K562 (cell line): Measurements from ENCODE around the gene BNC1. TPM values are rescaled to one million over a fixed set of nuclear protein-coding genes. Genes with fewer than 3 reads are reported as not detected.

Source experiments
- ATAC-seq: fragments of 200-7000 bp; cut with Tn5 transposase; 3 replicates; pipeline ENCODE4 v1.9.1; 2020; ENCODE audit warnings: moderate library complexity
- BruUV-seq: library from RNA; stranded (reverse); fragments of 400-500 nt; replicated peaks from 2 replicates; lab custom pipeline; 2021; lab: Mats Ljungman, UMichigan
- CTCF ChIA-PET: fragments of 300-600 bp; formaldehyde crosslinking; extraction: SDS; loops from one replicate; lab custom pipeline; 2021; ENCODE audit warnings: low intra/inter-chr PET ratio; lab: Yijun Ruan, JAX
- POLR2A ChIA-PET: fragments of 300-600, 350-650 bp; sonication (Branson Sonifier 250); formaldehyde crosslinking; extraction: SDS; loops from one replicate; lab custom pipeline; 2021; ENCODE audit warnings: antibody characterized with exemption, inconsistent platforms; lab: Yijun Ruan, JAX
- DNase-seq, 4 experiments: peaks; one replicate each; pipeline versions ENCODE4 v3.0.0 to v3.0.0-alpha.2; 2011 to 2018; ENCODE audit warnings: low spot score in 3 of 4, mixed read lengths in 3 of 4; ENCODE audit errors: extremely low read depth in 1 of 4
- FAIRE-seq: peaks from 2 replicates; lab custom pipeline; 2011; peaks lifted over from hg19 to GRCh38; lab: Jason Lieb, UNC
- H2AFZ ChIP-seq: 2 replicates; pipeline ENCODE4 v1.6.0; 2011; ENCODE audit warnings: low read depth, low read length, control low read depth, inconsistent platforms
- H3K27ac ChIP-seq: fragments of 200-600 bp; 3 replicates; pipeline ENCODE4 v1.8.0; 2011; ENCODE audit warnings: low read depth, mild to moderate bottlenecking, control low read depth, inconsistent platforms, low read length, moderate library complexity, mixed read lengths; ENCODE audit errors: extremely low read depth
- H3K27me3 ChIP-seq, 2 experiments: fragments of 300-600 bp in 1 of 2; 2 replicates in 1 of 2; 3 replicates in 1 of 2; pipeline versions ENCODE4 v1.6.0 to v1.8.0; 2011; ENCODE audit warnings: inconsistent platforms in 2 of 2, low read length in 2 of 2, mild to moderate bottlenecking in 1 of 2, mixed read lengths in 1 of 2, moderate library complexity in 1 of 2; ENCODE audit not compliant: control insufficient read depth in 2 of 2, insufficient read depth in 2 of 2
- H3K36me3 ChIP-seq: fragments of 300-600 bp; 3 replicates; pipeline ENCODE4 v1.8.0; 2011; ENCODE audit warnings: mild to moderate bottlenecking, low read length, inconsistent platforms; ENCODE audit not compliant: control insufficient read depth, insufficient read depth
- H3K4me1 ChIP-seq, 2 experiments: fragments of 200-600 bp in 1 of 2; replicated peaks in 1 of 2; 2 replicates in 1 of 2; 3 replicates in 1 of 2; pipeline versions ENCODE4 v1.5.1 to v1.8.0; 2011; ENCODE audit warnings: inconsistent platforms in 2 of 2, low read length in 2 of 2, mild to moderate bottlenecking in 1 of 2, mixed read lengths in 1 of 2, moderate library complexity in 1 of 2; ENCODE audit not compliant: control insufficient read depth in 2 of 2, insufficient read depth in 2 of 2
- H3K4me2 ChIP-seq: 2 replicates; pipeline ENCODE4 v1.6.1; 2011; ENCODE audit warnings: low read length, control low read depth, inconsistent platforms, mixed read lengths; ENCODE audit not compliant: insufficient read depth
- H3K4me3 ChIP-seq: fragments of 200-600 bp; sonication (generic), shearing (Covaris generic); 2 replicates; pipeline ENCODE4 v1.5.1; 2016; ENCODE audit warnings: control low read depth, inconsistent platforms
- H3K79me2 ChIP-seq: fragments of 200-600 bp; 3 replicates; pipeline ENCODE4 v1.8.0; 2011; ENCODE audit warnings: low read length, inconsistent platforms; ENCODE audit not compliant: control insufficient read depth, insufficient read depth
- H3K9ac ChIP-seq, 2 experiments: 2 replicates each; pipeline versions ENCODE4 v1.6.0 to v1.6.1; 2011; ENCODE audit warnings: low read depth in 2 of 2, low read length in 2 of 2, control low read depth in 1 of 2, inconsistent platforms in 1 of 2, mild to moderate bottlenecking in 1 of 2, mixed read lengths in 1 of 2; ENCODE audit not compliant: insufficient read depth in 1 of 2
- H3K9me1 ChIP-seq: one replicate; pipeline ENCODE4 v1.6.0; 2011; ENCODE audit warnings: inconsistent platforms, mild to moderate bottlenecking, low read length, moderate library complexity; ENCODE audit not compliant: control insufficient read depth, insufficient read depth
- H3K9me3 ChIP-seq: replicated peaks from 2 replicates; pipeline ENCODE4 v1.5.1; 2011; ENCODE audit warnings: low read depth, low read length, inconsistent platforms; ENCODE audit not compliant: control insufficient read depth, insufficient read depth
- H4K20me1 ChIP-seq: replicated peaks from 2 replicates; pipeline ENCODE4 v1.6.1; 2011; ENCODE audit warnings: low read length, inconsistent platforms, mixed read lengths; ENCODE audit not compliant: control insufficient read depth, insufficient read depth
- EP400 ChIP-seq: fragments of 450-650 bp; IDR thresholded peaks from 2 replicates; pipeline ENCODE4 v1.6.1; 2017; ENCODE audit warnings: antibody characterized with exemption, mild to moderate bottlenecking, moderate library complexity
- ETS2 ChIP-seq: IDR thresholded peaks from 2 replicates; pipeline ENCODE4 v1.6.1; 2016; ENCODE audit warnings: borderline replicate concordance, missing genetic modification characterization, mild to moderate bottlenecking, moderate library complexity, missing compliant biosample characterization; ENCODE audit not compliant: poor library complexity, severe bottlenecking
- HDAC6 ChIP-seq: IDR thresholded peaks from 2 replicates; pipeline ENCODE4 v1.6.1; 2012; ENCODE audit warnings: low read depth, mild to moderate bottlenecking, control low read depth, inconsistent platforms, low read length, moderate library complexity
- KLF6 ChIP-seq: fragments of 250-450 bp; sonication (Bioruptor Pico); IDR thresholded peaks from 2 replicates; pipeline ENCODE4 v1.4.0; 2020; ENCODE audit warnings: mild to moderate bottlenecking, moderate library complexity, borderline replicate concordance
- MCM3 ChIP-seq: fragments of 450-650 bp; IDR thresholded peaks from 2 replicates; pipeline ENCODE4 v1.6.1; 2016
- ZFP36 ChIP-seq: fragments of 150-350 bp; IDR thresholded peaks from 2 replicates; pipeline ENCODE4 v1.6.1; 2018; ENCODE audit warnings: low read length, low read depth; ENCODE audit not compliant: partially characterized antibody
- ZNF23 ChIP-seq: fragments of 250-450 bp; sonication (Bioruptor Pico); IDR thresholded peaks from 2 replicates; pipeline ENCODE4 v1.4.0; 2020; ENCODE audit warnings: mild to moderate bottlenecking
- ZNF407 ChIP-seq: fragments of 450-650 bp; IDR thresholded peaks from 2 replicates; pipeline ENCODE4 v1.6.1; 2016; ENCODE audit warnings: low read depth
- ZNF830 ChIP-seq: fragments of 250-450 bp; sonication (Bioruptor Pico); IDR thresholded peaks from 2 replicates; pipeline ENCODE4 v1.5.0; 2021; ENCODE audit warnings: mild to moderate bottlenecking
- WGBS: fragments of 100-300 bp; shearing (Covaris generic); methylation state at CpG from one replicate; pipeline ENCODE4 v1.1.6; 2016; ENCODE audit warnings: low coverage, mixed read lengths; ENCODE audit not compliant: insufficient coverage; ENCODE audit errors: missing lambda C conversion rate; 5-methylcytosine and 5-hydroxymethylcytosine counted together
- in situ Hi-C: fragments of 300-500 bp; cut with MboI; formaldehyde crosslinking; loops from 4 replicates; pipeline ENCODE4 v1.15.0; 2018; ENCODE audit warnings: inconsistent platforms, mixed read lengths
- intact Hi-C: fragments of 100-400 bp; cut with micrococcal nuclease; formaldehyde crosslinking; loops from 2 replicates; pipeline ENCODE4 v1.14.2; 2022
- polyA plus RNA-seq, 8 experiments: library from polyadenylated mRNA; depleted of rRNA in 4 of 8; stranded (reverse) in 5 of 8; unstranded in 3 of 8; fragments of >200 nt; fragmentation: Nextera tagmentation in 2 of 8; fragmentation: Illumina TruSeq in 1 of 8; extraction: Ambion mirVana in 2 of 8; extraction: Trizol in 1 of 8; gene quantifications; 2 replicates each; pipeline versions ENCODE4 v1.2.1 to v1.2.3, GENCODE V29; 2011 to 2014; ENCODE audit warnings: inconsistent platforms in 1 of 8, missing spikeins in 1 of 8
- total RNA-seq, 7 experiments: library from RNA; depleted of rRNA in 6 of 7; stranded (reverse); fragments of >200 nt in 6 of 7; fragmentation: Illumina TruSeq in 2 of 7; extraction: Trizol in 2 of 7; gene quantifications; 2 replicates each; pipeline versions ENCODE4 v1.2.1 to v1.2.3, GENCODE V29; 2011 to 2021; ENCODE audit warnings: low replicate concordance in 1 of 7
- TF ChIP-seq, protein P1 (sequence below): IDR thresholded peaks from 2 replicates; pipeline ENCODE4 v1.6.1; 2011; ENCODE audit warnings: borderline replicate concordance, low read depth, mild to moderate bottlenecking, moderate library complexity, low read length; ENCODE audit not compliant: insufficient read depth, poor library complexity, severe bottlenecking
- TF ChIP-seq, protein P2 (sequence below): fragments of 250-450 bp; sonication (Bioruptor Pico); IDR thresholded peaks from 2 replicates; pipeline ENCODE4 v1.5.0; 2022; ENCODE audit warnings: mild to moderate bottlenecking

BNC1 gene
- total and polyA plus RNA-seq, 9 of the 15 experiments (the other 6 are each of a cell fraction or from before 2014, with no cell fraction given): not detected

DNA sequence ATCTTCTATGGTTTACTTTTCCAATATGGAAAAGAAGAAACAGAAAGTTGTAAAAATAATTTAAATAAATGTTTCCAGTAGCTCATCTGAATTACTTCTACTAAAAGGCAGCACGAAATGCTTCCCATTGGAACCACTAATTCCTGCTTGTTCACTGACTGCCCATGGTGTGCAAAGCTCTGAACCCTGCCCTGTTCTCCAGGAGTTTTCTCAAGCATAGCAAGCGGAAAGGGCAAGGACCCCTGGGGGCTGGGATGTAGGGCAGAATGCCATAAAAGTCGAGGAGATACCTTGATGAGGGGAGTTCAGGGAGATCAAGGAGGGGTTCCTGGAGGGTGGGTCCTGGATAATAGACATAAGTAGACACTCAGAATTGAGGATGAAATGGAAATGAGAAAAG is 35.3 kb upstream of the BNC1 start:
- Histone ChIP-seq H2AFZ (no peak overlapping the region), H3K36me3 (no peaks in the 10 kb centered on the region), H3K27me3 (peaks cover 0 to 15% of the 10 kb centered on the region in 2 experiments; a peak in 2 of 5 replicates), H3K9me3 (no peaks in the 10 kb centered on the region), H3K9ac (no peak overlapping the region), H3K27ac (no peak overlapping the region), H3K9me1 (no peaks in the 10 kb centered on the region), H3K4me1 (no peaks in the 10 kb centered on the region), H3K4me3 (no peak overlapping the region), H4K20me1 (no peaks in the 10 kb centered on the region), H3K79me2 (no peaks in the 10 kb centered on the region), H3K4me2 (no peak overlapping the region)
- no peak for ATAC-seq
- no peak for FAIRE-seq
- in situ Hi-C loops (no loop called here), intact Hi-C loops (no loop called here)
- 0% methylated on average over 3 of the region's 3 CpGs for whole genome bisulfite sequencing
- ChIA-PET POLR2A (no interaction called here), CTCF (no interaction called here)
- BruUV-seq: no TSS peak
- no peak for DNase-seq
- TF ChIP-seq, protein P1, sequence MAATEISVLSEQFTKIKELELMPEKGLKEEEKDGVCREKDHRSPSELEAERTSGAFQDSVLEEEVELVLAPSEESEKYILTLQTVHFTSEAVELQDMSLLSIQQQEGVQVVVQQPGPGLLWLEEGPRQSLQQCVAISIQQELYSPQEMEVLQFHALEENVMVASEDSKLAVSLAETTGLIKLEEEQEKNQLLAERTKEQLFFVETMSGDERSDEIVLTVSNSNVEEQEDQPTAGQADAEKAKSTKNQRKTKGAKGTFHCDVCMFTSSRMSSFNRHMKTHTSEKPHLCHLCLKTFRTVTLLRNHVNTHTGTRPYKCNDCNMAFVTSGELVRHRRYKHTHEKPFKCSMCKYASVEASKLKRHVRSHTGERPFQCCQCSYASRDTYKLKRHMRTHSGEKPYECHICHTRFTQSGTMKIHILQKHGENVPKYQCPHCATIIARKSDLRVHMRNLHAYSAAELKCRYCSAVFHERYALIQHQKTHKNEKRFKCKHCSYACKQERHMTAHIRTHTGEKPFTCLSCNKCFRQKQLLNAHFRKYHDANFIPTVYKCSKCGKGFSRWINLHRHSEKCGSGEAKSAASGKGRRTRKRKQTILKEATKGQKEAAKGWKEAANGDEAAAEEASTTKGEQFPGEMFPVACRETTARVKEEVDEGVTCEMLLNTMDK: no peak
- TF ChIP-seq, protein P2, sequence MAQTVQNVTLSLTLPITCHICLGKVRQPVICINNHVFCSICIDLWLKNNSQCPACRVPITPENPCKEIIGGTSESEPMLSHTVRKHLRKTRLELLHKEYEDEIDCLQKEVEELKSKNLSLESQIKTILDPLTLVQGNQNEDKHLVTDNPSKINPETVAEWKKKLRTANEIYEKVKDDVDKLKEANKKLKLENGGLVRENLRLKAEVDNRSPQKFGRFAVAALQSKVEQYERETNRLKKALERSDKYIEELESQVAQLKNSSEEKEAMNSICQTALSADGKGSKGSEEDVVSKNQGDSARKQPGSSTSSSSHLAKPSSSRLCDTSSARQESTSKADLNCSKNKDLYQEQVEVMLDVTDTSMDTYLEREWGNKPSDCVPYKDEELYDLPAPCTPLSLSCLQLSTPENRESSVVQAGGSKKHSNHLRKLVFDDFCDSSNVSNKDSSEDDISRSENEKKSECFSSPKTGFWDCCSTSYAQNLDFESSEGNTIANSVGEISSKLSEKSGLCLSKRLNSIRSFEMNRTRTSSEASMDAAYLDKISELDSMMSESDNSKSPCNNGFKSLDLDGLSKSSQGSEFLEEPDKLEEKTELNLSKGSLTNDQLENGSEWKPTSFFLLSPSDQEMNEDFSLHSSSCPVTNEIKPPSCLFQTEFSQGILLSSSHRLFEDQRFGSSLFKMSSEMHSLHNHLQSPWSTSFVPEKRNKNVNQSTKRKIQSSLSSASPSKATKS (CRISPR knock-in tag): no peak
- TF ChIP-seq ZNF830 (CRISPR knock-in tag) (no peak), EP400 (no peak), ZFP36 (no peak), ZNF407 (no peak), HDAC6 (no peak), MCM3 (no peak), KLF6 (CRISPR knock-in tag) (no peak), ETS2 (tag) (no peak), ZNF23 (CRISPR knock-in tag) (no peak)
